GM18520 (cell line): ENCODE measurements around the gene CNMD.
"Not testable (repeated sequence)": the region's sequence is repeated elsewhere in the genome, so short reads cannot be mapped to it uniquely, and the experiment has no call there.

Experiments
- ATAC-seq: cut with Tn5 transposase; IDR thresholded peaks from one replicate; pipeline ENCODE4 v1.9.1; 2021; ENCODE audit not compliant: unreplicated experiment

CNMD gene

DNA sequence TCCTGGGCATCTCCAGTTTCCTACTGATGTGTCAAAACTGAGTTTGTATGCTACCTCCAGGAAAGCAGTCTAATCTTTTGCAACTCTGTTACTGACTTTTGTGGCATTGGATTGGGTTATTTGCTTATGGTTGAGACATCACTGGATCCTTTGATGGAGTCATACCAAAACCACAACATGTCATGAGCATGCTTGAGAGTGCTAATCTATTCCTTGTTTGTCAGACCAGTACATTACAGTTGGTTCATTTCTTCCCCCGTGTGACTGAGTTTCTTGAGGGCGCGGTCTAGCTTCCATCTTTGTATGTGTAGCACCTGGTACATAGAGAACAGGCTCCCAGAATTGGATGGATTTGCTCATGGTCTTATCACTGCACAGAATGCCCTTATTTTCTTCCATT lies 43.8 kb downstream of the CNMD start:
- peak; percentile 77 for ATAC-seq

DNA sequence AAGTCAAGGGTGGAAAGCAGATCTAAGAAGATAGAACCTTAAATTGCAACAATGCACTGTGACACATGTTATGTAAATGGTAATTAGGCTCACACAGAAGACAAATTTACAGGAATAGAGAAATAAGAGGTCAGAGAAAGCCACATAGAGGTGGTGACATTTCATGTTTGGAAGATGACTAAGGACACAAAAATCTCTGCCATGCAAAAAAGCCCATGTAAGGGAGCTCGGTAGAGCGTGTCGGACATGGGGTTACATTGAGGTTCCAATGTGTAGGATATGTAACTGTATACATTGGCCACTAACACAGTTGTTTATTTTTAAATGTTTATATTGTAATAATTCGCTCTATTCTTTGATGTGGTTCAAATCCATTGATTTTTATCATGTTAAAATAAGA lies 53.2 kb downstream of the CNMD start:
- ATAC-seq = no peak

DNA sequence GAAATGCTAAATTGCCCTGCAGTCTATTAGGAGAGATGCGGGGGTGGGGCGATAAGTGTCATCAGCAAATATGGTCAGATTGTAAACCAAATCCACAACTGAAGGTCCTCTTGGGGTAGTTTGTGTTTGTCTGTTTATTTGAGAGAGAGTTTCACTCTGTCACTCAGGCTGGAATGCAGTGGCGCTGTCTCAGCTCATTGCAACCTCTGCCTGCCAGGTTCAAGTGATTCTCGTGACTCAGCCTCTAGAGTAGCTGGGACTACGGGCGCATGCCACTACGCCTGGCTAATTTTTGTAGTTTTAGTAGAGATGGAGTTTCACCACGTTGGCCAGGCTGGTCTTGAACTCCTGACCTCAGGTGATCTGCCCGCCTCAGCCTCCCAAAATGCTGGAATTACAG lies 53.8 kb downstream of the CNMD start:
- not testable (repeated sequence) for ATAC-seq

DNA sequence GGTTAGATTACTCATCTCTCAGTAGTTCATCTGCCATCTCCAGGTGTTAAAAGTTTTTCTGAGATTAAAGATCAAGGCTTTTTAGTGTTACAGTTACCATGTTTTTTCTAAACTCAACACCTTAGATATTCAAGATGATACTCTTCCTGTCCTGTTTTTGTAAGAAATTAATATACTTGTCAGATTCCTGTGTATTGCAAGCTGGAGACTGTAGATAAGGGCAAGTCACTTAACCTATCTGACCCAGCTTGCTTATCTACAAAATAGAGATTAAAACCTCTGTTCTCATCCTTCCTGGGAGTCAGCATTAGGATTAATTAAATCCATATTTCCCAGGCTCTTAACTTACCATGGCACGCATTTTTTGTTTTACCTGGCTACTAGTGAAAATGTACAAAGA lies 61.8 kb downstream of the CNMD start:
- no peak for ATAC-seq

DNA sequence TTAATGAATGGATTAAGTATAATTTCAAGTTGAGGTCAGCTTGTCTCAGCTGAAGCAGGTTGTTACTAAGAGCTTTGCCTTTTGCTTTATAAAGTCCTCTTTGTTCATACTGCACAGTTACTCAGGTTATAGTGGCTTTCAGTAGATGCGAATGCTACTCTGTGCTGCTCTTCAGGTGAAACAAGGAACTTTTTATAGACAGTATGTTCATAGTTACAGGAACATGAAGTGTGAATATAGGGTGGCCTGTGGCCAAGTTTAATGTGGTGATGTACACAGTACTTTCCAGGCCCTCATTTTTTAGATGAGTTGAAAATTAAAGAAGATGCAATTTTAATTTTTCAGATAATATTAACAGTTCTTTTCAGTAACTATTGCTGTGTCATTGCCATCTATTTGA lies 66.2 kb downstream of the CNMD start:
- no peak for ATAC-seq

DNA sequence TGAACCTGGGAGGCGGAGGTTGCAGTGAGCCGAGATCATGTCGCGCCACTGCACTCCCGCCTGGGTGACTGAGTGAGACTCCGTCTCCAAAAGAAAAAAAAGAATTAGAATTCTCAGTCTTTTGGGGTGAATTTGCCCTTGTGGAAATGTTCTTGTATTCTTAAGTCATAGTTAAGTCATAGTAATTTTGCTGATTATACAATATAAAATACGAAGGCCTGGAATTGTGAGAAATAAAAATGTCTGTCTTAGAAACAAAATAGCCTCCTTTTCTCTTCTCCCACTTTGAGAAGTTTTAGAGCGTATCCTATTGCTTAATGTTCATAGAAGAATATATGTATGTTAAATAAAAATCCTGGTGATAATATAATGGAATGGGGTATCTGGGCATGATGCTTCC lies 68.9 kb downstream of the CNMD start:
- ATAC-seq = no peak

DNA sequence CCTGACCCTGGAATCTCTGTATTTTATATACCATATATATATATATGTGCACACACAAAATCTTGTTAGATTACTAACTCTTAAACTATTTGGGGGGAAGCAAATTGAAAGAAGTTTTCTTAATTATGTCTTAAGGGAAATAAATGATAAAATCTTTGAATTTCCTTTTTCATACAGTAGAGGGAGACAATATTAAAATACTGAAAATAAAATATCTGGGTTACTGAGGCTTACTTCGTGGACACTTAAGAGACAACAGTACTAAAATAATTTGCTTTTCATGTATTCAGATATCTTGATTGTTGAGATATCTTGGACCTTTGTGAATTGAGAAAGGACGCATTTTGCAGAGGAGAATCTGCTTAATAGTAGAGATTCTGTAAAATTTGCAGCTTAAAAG lies 69.9 kb downstream of the CNMD start:
- no peak for ATAC-seq

DNA sequence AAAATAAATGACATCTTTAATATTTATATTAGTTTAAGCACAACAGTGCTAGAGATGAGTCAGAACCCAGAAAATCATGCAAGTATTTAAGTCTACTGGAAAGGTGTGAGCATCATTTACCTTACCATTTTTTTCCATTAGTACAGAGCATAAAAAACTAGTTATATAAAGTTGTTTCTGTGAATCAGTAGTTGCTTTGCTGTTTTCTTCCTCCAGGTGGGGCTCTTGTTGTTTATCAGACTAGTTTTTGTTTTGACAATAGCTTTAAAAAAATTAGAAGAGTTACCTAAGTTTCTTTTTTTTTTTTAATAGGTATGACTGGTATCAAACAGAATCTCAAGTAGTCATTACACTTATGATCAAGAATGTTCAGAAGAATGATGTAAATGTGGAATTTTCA lies 74.3 kb downstream of the CNMD start:
- no peak for ATAC-seq

DNA sequence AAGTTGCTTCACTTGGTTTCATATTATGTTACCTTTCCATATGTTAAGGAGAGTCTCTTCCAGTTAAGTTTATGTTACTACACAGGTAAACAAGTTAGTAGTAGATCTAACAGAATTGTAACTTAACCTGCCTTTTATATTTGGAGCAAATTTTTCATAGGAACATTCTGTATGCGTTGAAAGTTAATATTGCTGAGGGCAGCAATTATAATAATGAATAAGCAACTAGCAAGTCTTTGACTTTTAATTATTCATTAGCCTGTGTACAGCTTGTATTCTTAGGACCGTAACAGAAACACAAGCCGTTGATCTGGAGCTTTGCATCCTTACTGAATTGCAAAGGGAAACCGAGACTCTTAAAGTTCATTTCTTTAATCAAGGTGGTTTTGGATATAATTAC lies 75.3 kb downstream of the CNMD start:
- no peak for ATAC-seq

DNA sequence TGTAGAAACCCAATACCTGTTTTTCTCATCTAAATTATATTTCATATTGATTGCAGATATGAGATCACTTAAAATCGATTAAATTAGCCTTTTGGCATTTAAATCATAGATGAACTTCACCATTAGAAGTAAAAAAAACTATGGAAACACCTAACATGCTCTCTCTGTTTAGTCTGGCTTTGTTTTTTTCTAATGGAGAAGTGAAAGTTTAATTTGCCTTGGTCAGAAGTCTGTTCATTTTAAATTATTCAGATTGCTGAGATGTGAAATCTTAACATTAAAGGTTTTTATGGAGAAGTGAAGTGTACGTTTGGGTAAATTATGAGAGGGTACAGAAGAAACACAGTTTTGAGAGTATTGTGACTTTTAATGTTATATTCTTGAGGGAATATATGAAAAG lies 80.3 kb downstream of the CNMD start:
- no peak for ATAC-seq
